ENCODE results near the gene DUS2.
"Not testable (repeated sequence)": the region's sequence is repeated elsewhere in the genome, so short reads cannot be mapped to it uniquely, and the experiment has no call there.

The DUS2 gene

DNA sequence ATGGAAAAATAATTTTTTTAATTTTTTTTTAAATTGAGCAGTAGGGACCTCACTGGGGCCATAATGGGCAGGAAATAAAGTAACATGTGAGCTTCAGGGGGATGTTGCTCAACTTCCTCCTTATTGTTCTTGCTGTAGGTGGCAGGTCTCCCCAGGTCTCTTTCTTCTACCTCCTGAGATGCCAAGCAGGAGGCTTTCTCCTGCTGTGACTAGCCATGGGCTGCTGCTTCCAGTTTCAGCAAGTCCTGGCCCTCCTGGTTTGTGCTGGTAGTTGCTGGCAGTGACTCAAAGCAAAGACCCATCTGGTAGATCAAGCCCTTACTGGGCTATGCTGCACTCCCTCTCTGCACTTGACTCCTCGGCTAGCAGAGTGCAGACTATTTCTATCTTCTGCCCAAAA is 9.6 kb upstream of the DUS2 start:
- H3K4me3 ChIP-seq (ENCODE audit: low read depth, low read length), result no peak overlapping the region
- TF ChIP-seq, protein P1, sequence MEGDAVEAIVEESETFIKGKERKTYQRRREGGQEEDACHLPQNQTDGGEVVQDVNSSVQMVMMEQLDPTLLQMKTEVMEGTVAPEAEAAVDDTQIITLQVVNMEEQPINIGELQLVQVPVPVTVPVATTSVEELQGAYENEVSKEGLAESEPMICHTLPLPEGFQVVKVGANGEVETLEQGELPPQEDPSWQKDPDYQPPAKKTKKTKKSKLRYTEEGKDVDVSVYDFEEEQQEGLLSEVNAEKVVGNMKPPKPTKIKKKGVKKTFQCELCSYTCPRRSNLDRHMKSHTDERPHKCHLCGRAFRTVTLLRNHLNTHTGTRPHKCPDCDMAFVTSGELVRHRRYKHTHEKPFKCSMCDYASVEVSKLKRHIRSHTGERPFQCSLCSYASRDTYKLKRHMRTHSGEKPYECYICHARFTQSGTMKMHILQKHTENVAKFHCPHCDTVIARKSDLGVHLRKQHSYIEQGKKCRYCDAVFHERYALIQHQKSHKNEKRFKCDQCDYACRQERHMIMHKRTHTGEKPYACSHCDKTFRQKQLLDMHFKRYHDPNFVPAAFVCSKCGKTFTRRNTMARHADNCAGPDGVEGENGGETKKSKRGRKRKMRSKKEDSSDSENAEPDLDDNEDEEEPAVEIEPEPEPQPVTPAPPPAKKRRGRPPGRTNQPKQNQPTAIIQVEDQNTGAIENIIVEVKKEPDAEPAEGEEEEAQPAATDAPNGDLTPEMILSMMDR (IDR thresholded peaks at IDR 0.05; ENCODE audit: low read depth, low read length), result no peak
- in situ Hi-C loops (cut with HindIII; ENCODE audit: low sequenced_read_pairs), result no loop called here
- no peak for DNase-seq (ENCODE audit: low read depth, low spot score)

DNA sequence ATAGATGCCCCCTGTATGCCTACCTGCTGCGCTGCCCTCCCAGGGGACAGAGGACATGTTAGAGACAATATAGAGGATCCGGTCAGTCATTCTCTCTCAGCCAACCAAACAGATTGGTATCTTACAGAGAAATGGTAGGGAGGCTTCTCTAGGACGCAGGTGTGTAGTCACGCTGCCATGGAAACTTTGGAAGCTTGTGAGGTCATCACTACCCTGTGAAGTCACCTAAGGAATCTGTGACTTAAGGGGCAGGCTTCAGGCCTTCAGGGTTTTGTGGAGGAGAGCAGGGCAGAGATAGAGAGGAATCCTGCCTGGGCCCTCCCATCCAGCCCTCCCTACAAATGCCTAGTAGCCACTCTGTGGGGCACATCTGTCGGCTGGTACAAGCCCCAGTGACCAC is 7.4 kb upstream of the DUS2 start, which contains the start of gene DPEP2NB:
Gene DPEP2NB, minus strand, starts transcription at position 231 of the 400 bp plus-strand sequence. Its CDS starts 141 bp downstream, at position 90.
- DNase-seq (ENCODE audit: low read depth, low spot score), result no peak
- H3K4me3 ChIP-seq (ENCODE audit: low read depth, low read length), result no peak within 1 kb of the TSS
- in situ Hi-C loops (cut with HindIII; ENCODE audit: low sequenced_read_pairs), result no loop called here
- TF ChIP-seq, protein P1 (IDR thresholded peaks at IDR 0.05; ENCODE audit: low read depth, low read length), result no peak

DNA sequence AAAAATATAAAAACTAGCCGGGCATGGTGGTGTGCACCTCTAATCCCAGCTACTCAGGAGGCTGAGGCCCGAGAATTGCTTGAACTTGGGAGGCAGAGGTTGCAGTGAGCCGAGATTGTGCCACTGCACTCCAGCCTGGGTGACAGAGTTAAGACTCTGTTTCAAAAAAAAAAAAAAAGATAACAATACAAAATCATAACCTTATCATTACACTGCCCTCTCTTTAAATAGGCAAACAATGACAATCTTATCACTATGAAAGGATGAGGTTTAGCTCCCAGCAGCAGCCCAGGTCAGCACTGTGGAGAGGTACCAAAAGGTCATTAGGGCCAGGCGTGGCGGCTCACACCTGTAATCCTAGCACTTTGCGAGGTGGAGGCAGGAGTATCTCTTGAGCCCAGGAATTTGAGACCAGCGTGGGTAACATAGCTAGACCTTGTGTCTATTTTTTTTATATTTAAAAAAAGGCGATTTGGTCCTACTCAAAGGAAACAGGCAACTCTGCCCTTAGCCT is 3.9 kb upstream of the DUS2 start:
- DNase-seq (ENCODE audit: low read depth, low spot score), result no peak
- H3K4me3 ChIP-seq (ENCODE audit: low read depth, low read length), result no peak overlapping the region
- TF ChIP-seq, protein P1 (IDR thresholded peaks at IDR 0.05; ENCODE audit: low read depth, low read length), result no peak
- in situ Hi-C loops (cut with HindIII; ENCODE audit: low sequenced_read_pairs), result no loop called here

DNA sequence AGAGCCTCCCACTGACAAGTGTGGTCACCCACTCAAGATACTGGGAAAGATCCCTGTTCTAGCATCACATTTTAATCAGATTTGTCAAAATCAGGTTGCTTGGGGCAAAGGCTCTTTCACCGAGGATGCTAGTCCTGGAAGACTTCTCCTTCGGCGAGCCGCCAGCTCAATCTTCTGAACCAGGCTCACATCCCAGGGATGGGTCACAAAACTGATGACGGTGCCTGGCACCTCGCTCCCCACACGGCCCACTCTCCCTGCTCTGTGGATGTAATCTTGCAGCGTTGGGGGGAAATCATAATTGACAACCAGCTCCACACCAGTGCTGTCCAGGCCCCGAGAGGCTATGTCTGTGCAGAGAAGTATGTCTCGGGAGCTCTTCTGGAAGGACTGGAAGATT is 1.6 kb upstream of the DUS2 start:
- DNase-seq (ENCODE audit: low read depth, low spot score), result no peak
- in situ Hi-C loops (cut with HindIII; ENCODE audit: low sequenced_read_pairs), result no loop called here
- no peak overlapping the region for H3K4me3 ChIP-seq (ENCODE audit: low read depth, low read length)
- TF ChIP-seq, protein P1 (IDR thresholded peaks at IDR 0.05; ENCODE audit: low read depth, low read length), result no peak

DNA sequence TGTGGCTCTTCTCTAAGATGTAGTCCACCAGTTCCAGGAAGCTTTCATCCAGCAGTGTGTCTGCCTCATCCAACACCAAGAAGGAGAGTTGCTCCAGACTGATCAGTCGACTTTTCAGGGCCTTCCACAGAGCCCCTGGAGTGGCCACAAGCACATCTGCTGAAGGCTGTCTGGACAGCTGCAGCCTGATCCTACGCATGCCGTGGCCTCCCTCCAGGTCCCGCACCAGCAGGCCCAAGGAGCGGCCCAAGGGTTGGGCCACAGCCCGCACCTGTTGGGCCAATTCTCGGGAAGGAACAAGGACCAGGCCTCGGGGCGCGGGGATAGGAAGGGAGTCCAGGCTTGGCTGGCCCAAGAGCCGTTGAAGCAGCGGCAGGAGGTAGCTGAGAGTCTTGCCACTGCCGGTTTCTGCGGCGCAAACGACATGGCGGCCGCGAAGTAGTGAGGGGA is 781 bp upstream of the DUS2 start:
- DNase-seq (ENCODE audit: low read depth, low spot score), result no peak
- in situ Hi-C loops (cut with HindIII; ENCODE audit: low sequenced_read_pairs), result no loop called here
- TF ChIP-seq, protein P1 (IDR thresholded peaks at IDR 0.05; ENCODE audit: low read depth, low read length), result no peak
- H3K4me3 ChIP-seq (ENCODE audit: low read depth, low read length), result peak overlapping the region; percentile 87

DNA sequence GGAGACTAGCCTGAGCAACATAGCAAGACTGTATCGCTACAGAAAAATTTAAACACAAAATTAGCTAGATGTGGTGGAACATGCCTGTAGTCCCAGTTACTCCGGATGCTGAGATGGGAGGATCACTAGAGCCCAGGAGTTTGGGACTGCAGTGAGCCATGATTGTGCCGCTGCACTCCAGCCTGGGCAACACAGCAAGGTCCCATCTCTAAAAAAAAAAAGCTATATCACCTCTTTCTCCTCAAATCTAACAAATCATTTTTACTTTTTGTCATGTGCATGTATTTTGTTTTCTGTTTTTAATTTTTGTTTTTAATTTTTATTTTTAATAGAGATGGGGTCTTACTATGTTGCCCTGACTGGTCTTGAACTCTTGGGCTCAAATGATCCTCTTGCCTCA is 5.9 kb downstream of the DUS2 start:
- no peak for DNase-seq (ENCODE audit: low read depth, low spot score)
- TF ChIP-seq, protein P1 (IDR thresholded peaks at IDR 0.05; ENCODE audit: low read depth, low read length), result no peak
- in situ Hi-C loops (cut with HindIII; ENCODE audit: low sequenced_read_pairs), result no loop called here
- H3K4me3 ChIP-seq (ENCODE audit: low read depth, low read length), result no peak overlapping the region

DNA sequence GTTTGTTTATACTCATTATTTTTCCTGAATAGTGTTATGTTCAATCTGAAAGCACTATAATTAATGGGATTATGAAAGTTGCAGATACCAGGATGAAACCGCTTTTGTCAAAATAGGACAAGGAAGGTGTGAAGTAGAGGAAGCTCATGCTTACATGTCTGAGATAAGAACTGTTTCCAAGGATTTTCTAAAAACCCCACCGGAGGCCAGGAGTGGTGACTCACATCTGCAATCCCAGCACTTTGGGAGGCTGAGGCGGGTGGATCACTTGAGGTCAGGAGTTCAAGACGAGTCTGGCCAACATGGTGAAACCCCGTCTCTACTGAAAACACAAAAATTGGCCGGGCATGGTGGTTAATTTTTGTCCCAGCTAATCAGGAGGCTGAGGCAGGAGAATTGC is 7.0 kb downstream of the DUS2 start:
- in situ Hi-C loops (cut with HindIII; ENCODE audit: low sequenced_read_pairs); H3K4me3 ChIP-seq (ENCODE audit: low read depth, low read length): not testable (repeated sequence)
- DNase-seq (ENCODE audit: low read depth, low spot score), result peak; percentile 32

Data from astrocyte of the spinal cord (primary cell).